ENCODE measurements around the gene YPEL4.
A peak's percentile ranks its signal among the peaks of the same experiment; 100 is the strongest.

Gene YPEL4

GRCh38 chr11:57638005-57638781 is 11.5 kb downstream of the YPEL4 start:
- peak overlapping the region; percentile 98 for H3K4me2 ChIP-seq (ENCODE audit: low read depth, low read length, poor library complexity, severe bottlenecking)
- peak overlapping the region; percentile 91 for H3K9ac ChIP-seq (ENCODE audit: low read depth, low read length, poor library complexity, severe bottlenecking)
- no peaks in the 10 kb centered on the region for H3K9me3 ChIP-seq (ENCODE audit: insufficient read depth, low read depth, low read length)
- no peaks in the 10 kb centered on the region for H3K27me3 ChIP-seq (ENCODE audit: insufficient read depth, low read length, poor library complexity, severe bottlenecking)
- no peaks in the 10 kb centered on the region for H4K20me1 ChIP-seq (ENCODE audit: insufficient read depth, low read length, poor library complexity, severe bottlenecking)
- H3K4me3 ChIP-seq (ENCODE audit: low read length, poor library complexity, severe bottlenecking) = peak overlapping the region; percentile 97
- H3F3A ChIP-seq (ENCODE audit: low read depth) = no peaks in the 10 kb centered on the region
- peaks cover 37% of the 10 kb centered on the region for H3K79me2 ChIP-seq (ENCODE audit: insufficient read depth, low read length)
- no peaks in the 10 kb centered on the region for H3K9me2 ChIP-seq (replicated peaks; ENCODE audit: low read depth, low read length)
- TF ChIP-seq, protein P1, sequence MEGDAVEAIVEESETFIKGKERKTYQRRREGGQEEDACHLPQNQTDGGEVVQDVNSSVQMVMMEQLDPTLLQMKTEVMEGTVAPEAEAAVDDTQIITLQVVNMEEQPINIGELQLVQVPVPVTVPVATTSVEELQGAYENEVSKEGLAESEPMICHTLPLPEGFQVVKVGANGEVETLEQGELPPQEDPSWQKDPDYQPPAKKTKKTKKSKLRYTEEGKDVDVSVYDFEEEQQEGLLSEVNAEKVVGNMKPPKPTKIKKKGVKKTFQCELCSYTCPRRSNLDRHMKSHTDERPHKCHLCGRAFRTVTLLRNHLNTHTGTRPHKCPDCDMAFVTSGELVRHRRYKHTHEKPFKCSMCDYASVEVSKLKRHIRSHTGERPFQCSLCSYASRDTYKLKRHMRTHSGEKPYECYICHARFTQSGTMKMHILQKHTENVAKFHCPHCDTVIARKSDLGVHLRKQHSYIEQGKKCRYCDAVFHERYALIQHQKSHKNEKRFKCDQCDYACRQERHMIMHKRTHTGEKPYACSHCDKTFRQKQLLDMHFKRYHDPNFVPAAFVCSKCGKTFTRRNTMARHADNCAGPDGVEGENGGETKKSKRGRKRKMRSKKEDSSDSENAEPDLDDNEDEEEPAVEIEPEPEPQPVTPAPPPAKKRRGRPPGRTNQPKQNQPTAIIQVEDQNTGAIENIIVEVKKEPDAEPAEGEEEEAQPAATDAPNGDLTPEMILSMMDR (conservative IDR thresholded peaks at IDR 0.05; ENCODE audit: low read length) = no peak
- no peak for TF ChIP-seq EZH2phosphoT487 (IDR thresholded peaks at IDR 0.05; ENCODE audit: borderline replicate concordance)
- peak overlapping the region; percentile 83 for H2AFZ ChIP-seq (ENCODE audit: low read length)
- H3K4me1 ChIP-seq (ENCODE audit: insufficient read depth, low read length, poor library complexity, severe bottlenecking) = peaks cover 43% of the 10 kb centered on the region
- H3K36me3 ChIP-seq (ENCODE audit: insufficient read depth, low read length) = no peaks in the 10 kb centered on the region

- Histone ChIP-seq H3K4me2 (ENCODE audit: low read depth, low read length, poor library complexity, severe bottlenecking) (peak overlapping the region; percentile 98), H3K9me3 (ENCODE audit: insufficient read depth, low read depth, low read length) (no peaks in the 10 kb centered on the region), H3K79me2 (ENCODE audit: insufficient read depth, low read length) (peaks cover 37% of the 10 kb centered on the region), H3K27me3 (ENCODE audit: insufficient read depth, low read length, poor library complexity, severe bottlenecking) (no peaks in the 10 kb centered on the region), H3K9me2 (replicated peaks; ENCODE audit: low read depth, low read length) (no peaks in the 10 kb centered on the region), H3F3A (ENCODE audit: low read depth) (no peaks in the 10 kb centered on the region), H3K4me1 (ENCODE audit: insufficient read depth, low read length, poor library complexity, severe bottlenecking) (peaks cover 43% of the 10 kb centered on the region), H3K4me3 (ENCODE audit: low read length, poor library complexity, severe bottlenecking) (peak overlapping the region; percentile 97), H4K20me1 (ENCODE audit: insufficient read depth, low read length, poor library complexity, severe bottlenecking) (no peaks in the 10 kb centered on the region), H2AFZ (ENCODE audit: low read length) (peak overlapping the region; percentile 83), H3K36me3 (ENCODE audit: insufficient read depth, low read length) (no peaks in the 10 kb centered on the region), H3K9ac (ENCODE audit: low read depth, low read length, poor library complexity, severe bottlenecking) (peak overlapping the region; percentile 91)
- TF ChIP-seq, protein P1 (conservative IDR thresholded peaks at IDR 0.05; ENCODE audit: low read length) = no peak
- no peak for TF ChIP-seq EZH2phosphoT487 (IDR thresholded peaks at IDR 0.05; ENCODE audit: borderline replicate concordance)
Measured at GRCh38 chr11:57637626-57638004, 12.1 kb downstream of the YPEL4 start.

DNA sequence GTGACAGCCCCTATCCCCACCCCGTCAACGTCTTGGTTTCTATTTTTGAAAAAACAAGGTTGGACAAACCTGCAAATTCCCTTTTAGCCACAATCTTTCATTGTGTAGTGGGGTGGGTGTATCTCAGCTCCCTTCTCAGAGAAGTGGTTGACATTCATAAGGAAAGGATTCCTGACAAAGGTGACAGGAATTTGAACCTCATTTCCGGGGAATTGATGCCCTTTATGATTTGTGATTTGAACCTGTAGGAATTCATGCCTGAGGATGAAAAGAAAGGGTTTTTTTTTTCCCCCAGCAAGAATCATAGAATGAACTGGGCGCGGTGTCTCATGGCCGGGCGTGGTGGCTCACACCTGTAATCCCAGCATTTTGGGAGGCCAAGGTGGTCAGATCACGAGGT is 14.5 kb downstream of the YPEL4 start:
- H2AFZ ChIP-seq (ENCODE audit: low read length) = no peak overlapping the region
- H3K36me3 ChIP-seq (ENCODE audit: insufficient read depth, low read length) = no peaks in the 10 kb centered on the region
- no peak for TF ChIP-seq EZH2phosphoT487 (IDR thresholded peaks at IDR 0.05; ENCODE audit: borderline replicate concordance)
- TF ChIP-seq, protein P1 (conservative IDR thresholded peaks at IDR 0.05; ENCODE audit: low read length) = no peak
- peaks cover 26% of the 10 kb centered on the region for H3K4me1 ChIP-seq (ENCODE audit: insufficient read depth, low read length, poor library complexity, severe bottlenecking)
- peaks cover 20% of the 10 kb centered on the region for H3K79me2 ChIP-seq (ENCODE audit: insufficient read depth, low read length)
- H3K9ac ChIP-seq (ENCODE audit: low read depth, low read length, poor library complexity, severe bottlenecking) = no peak overlapping the region
- no peaks in the 10 kb centered on the region for H3K9me3 ChIP-seq (ENCODE audit: insufficient read depth, low read depth, low read length)
- no peaks in the 10 kb centered on the region for H3K9me2 ChIP-seq (replicated peaks; ENCODE audit: low read depth, low read length)
- H4K20me1 ChIP-seq (ENCODE audit: insufficient read depth, low read length, poor library complexity, severe bottlenecking) = no peaks in the 10 kb centered on the region
- no peak overlapping the region for H3K4me3 ChIP-seq (ENCODE audit: low read length, poor library complexity, severe bottlenecking)
- H3K27me3 ChIP-seq (ENCODE audit: insufficient read depth, low read length, poor library complexity, severe bottlenecking) = no peaks in the 10 kb centered on the region
- H3F3A ChIP-seq (ENCODE audit: low read depth) = no peaks in the 10 kb centered on the region
- H3K4me2 ChIP-seq (ENCODE audit: low read depth, low read length, poor library complexity, severe bottlenecking) = no peak overlapping the region
